HepG2 (cell line): ENCODE data around the gene BSN. TPM values are rescaled to one million over a fixed set of nuclear protein-coding genes. Genes with fewer than 3 reads are reported as not detected.

Experiments used
- ATAC-seq: fragments of 200-7000 bp; cut with Tn5 transposase; 3 replicates; pipeline ENCODE4 v1.9.1; 2020; ENCODE audit warnings: mild to moderate bottlenecking, moderate library complexity
- BruUV-seq: library from RNA; stranded (reverse); fragments of 400-500 nt; replicated peaks from 2 replicates; lab custom pipeline; 2021; lab: Mats Ljungman, UMichigan
- CTCF ChIA-PET: fragments of 300-600 bp; formaldehyde crosslinking; extraction: SDS; loops from one replicate; lab custom pipeline; 2021; ENCODE audit warnings: low total read pairs, inconsistent platforms, low intra/inter-chr PET ratio; lab: Yijun Ruan, JAX
- POLR2A ChIA-PET: fragments of 350-600 bp; sonication (Branson Sonifier 250); formaldehyde crosslinking; loops from one replicate; lab custom pipeline; 2020; ENCODE audit warnings: antibody characterized with exemption, inconsistent platforms; lab: Yijun Ruan, JAX
- DNase-seq: peaks from one replicate; pipeline ENCODE4 v3.0.0-alpha.2; 2015; ENCODE audit warnings: low spot score
- FAIRE-seq: peaks from 3 replicates; lab custom pipeline; 2011; peaks lifted over from hg19 to GRCh38; lab: Jason Lieb, UNC
- H2AFZ ChIP-seq: one replicate; pipeline ENCODE4 v1.6.1; 2011; ENCODE audit warnings: low read length, inconsistent platforms
- H3K27ac ChIP-seq: fragments of 300-600 bp; 3 replicates; pipeline ENCODE4 v1.8.0; 2011; ENCODE audit warnings: mixed run types, mild to moderate bottlenecking, mixed read lengths, low read length, inconsistent platforms; ENCODE audit not compliant: insufficient read depth; ENCODE audit errors: extremely low read length
- H3K27me3 ChIP-seq, 2 experiments: fragments of 200-600 bp in 1 of 2; 2 replicates in 1 of 2; 3 replicates in 1 of 2; pipeline versions ENCODE4 v1.6.0 to v1.8.0; 2011; ENCODE audit warnings: low read length in 2 of 2, mild to moderate bottlenecking in 2 of 2, moderate library complexity in 2 of 2, inconsistent platforms in 1 of 2; ENCODE audit not compliant: insufficient read depth in 2 of 2, control insufficient read depth in 1 of 2
- H3K36me3 ChIP-seq, 2 experiments: fragments of 200-600 bp in 1 of 2; replicated peaks in 1 of 2; 2 replicates in 1 of 2; 3 replicates in 1 of 2; pipeline versions ENCODE4 v1.5.1 to v1.8.0; 2011; ENCODE audit warnings: low read length in 2 of 2, inconsistent platforms in 1 of 2; ENCODE audit not compliant: insufficient read depth in 2 of 2, control insufficient read depth in 1 of 2
- H3K4me1 ChIP-seq: 2 replicates; pipeline ENCODE4 v1.5.1; 2012; ENCODE audit warnings: low read length, inconsistent platforms; ENCODE audit not compliant: insufficient read depth
- H3K4me2 ChIP-seq: 2 replicates; pipeline ENCODE4 v1.6.0; 2011; ENCODE audit warnings: low read depth, low read length, inconsistent platforms
- H3K4me3 ChIP-seq, 3 experiments: fragments of 200-600 bp in 1 of 3; sonication (generic), shearing (Covaris generic) in 1 of 3; replicated peaks in 1 of 3; 2 replicates each; pipeline ENCODE4 v1.5.1; 2011 to 2016; ENCODE audit warnings: low read length in 3 of 3, inconsistent platforms in 2 of 3, low read depth in 2 of 3, mild to moderate bottlenecking in 2 of 3, control low read depth in 1 of 3, mixed read lengths in 1 of 3; ENCODE audit not compliant: insufficient read depth in 1 of 3
- H3K79me2 ChIP-seq: one replicate; pipeline ENCODE4 v1.6.1; 2011; ENCODE audit warnings: low read length, inconsistent platforms; ENCODE audit not compliant: insufficient read depth
- H3K9ac ChIP-seq: 2 replicates; pipeline ENCODE4 v1.6.0; 2011; ENCODE audit warnings: mild to moderate bottlenecking, low read depth, low read length, inconsistent platforms; ENCODE audit not compliant: insufficient read depth
- H3K9me3 ChIP-seq: 2 replicates; pipeline ENCODE4 v1.5.1; 2012; ENCODE audit warnings: mild to moderate bottlenecking, low read length
- H4K20me1 ChIP-seq: 2 replicates; pipeline ENCODE4 v1.6.0; 2011; ENCODE audit warnings: inconsistent platforms, mild to moderate bottlenecking, low read length, moderate library complexity; ENCODE audit not compliant: insufficient read depth
- AKAP8 ChIP-seq: sonication (generic); formaldehyde crosslinking; IDR thresholded peaks from 2 replicates; pipeline ENCODE4 v1.5.1; 2020; ENCODE audit warnings: mild to moderate bottlenecking, missing genetic modification reagents
- CENPT ChIP-seq: sonication (generic); formaldehyde crosslinking; IDR thresholded peaks from 2 replicates; pipeline ENCODE4 v1.8.0; 2022; ENCODE audit warnings: low read depth, mild to moderate bottlenecking, moderate library complexity, missing genetic modification reagents
- EZH2 ChIP-seq: conservative IDR thresholded peaks from 2 replicates; pipeline ENCODE4 v1.6.1; 2012; ENCODE audit warnings: mild to moderate bottlenecking, low read depth, low read length, moderate library complexity
- FOXK2 ChIP-seq: fragments of 450-650 bp; IDR thresholded peaks from 2 replicates; pipeline ENCODE4 v1.6.1; 2016
- GPBP1L1 ChIP-seq: sonication (generic); formaldehyde crosslinking; IDR thresholded peaks from 2 replicates; pipeline ENCODE4 v1.5.0; 2020; ENCODE audit warnings: mild to moderate bottlenecking, missing genetic modification reagents
- HHEX ChIP-seq: IDR thresholded peaks from 2 replicates; pipeline ENCODE4 v1.6.1; 2016; ENCODE audit warnings: control low read depth
- ISX ChIP-seq: sonication (generic); formaldehyde crosslinking; conservative IDR thresholded peaks from 2 replicates; pipeline ENCODE4 v1.5.0; 2020; ENCODE audit warnings: missing genetic modification reagents
- MAX ChIP-seq: IDR thresholded peaks from 2 replicates; pipeline ENCODE4 v1.6.1; 2012; ENCODE audit warnings: inconsistent platforms
- MAZ ChIP-seq, 2 experiments: sonication (generic) in 1 of 2; formaldehyde crosslinking in 1 of 2; IDR thresholded peaks; 2 replicates each; pipeline versions ENCODE4 v1.5.0 to v1.6.1; 2012 to 2020; ENCODE audit warnings: low read depth in 2 of 2, mild to moderate bottlenecking in 2 of 2, borderline replicate concordance in 1 of 2, improper control_type of control experiment in 1 of 2, low read length in 1 of 2, missing genetic modification reagents in 1 of 2, moderate library complexity in 1 of 2
- PAF1 ChIP-seq: IDR thresholded peaks from 2 replicates; pipeline ENCODE4 v1.6.1; 2016; ENCODE audit warnings: missing genetic modification reagents, missing compliant biosample characterization
- PHF20 ChIP-seq: sonication (generic); formaldehyde crosslinking; IDR thresholded peaks from 2 replicates; pipeline ENCODE4 v1.5.0; 2020; ENCODE audit warnings: mild to moderate bottlenecking, missing genetic modification reagents
- RBFOX2 ChIP-seq: fragments of 200-400 bp; formaldehyde crosslinking; IDR thresholded peaks from 2 replicates; pipeline ENCODE4 v1.6.1; 2017; ENCODE audit warnings: low read depth, mild to moderate bottlenecking, low read length
- SAP130 ChIP-seq: IDR thresholded peaks from 2 replicates; pipeline ENCODE4 v1.6.1; 2016; ENCODE audit warnings: low read depth
- SMAD3 ChIP-seq: sonication (generic); formaldehyde crosslinking; IDR thresholded peaks from 2 replicates; pipeline ENCODE4 v1.4.0; 2020; ENCODE audit warnings: missing genetic modification reagents
- SPEN ChIP-seq: sonication (generic); formaldehyde crosslinking; IDR thresholded peaks from 2 replicates; pipeline ENCODE4 v1.5.1; 2020; ENCODE audit warnings: low read depth, mild to moderate bottlenecking, missing genetic modification reagents
- SUZ12 ChIP-seq: fragments of 150-350 bp; IDR thresholded peaks from 2 replicates; pipeline ENCODE4 v1.6.1; 2014; ENCODE audit warnings: low read depth, low read length
- ZBTB25 ChIP-seq: IDR thresholded peaks from 2 replicates; pipeline ENCODE4 v1.6.1; 2018; ENCODE audit warnings: missing genetic modification reagents
- ZMYM4 ChIP-seq: sonication (generic); formaldehyde crosslinking; IDR thresholded peaks from 2 replicates; pipeline ENCODE4 v1.8.1; 2023; ENCODE audit warnings: mild to moderate bottlenecking, missing genetic modification reagents
- ZNF274 ChIP-seq: sonication (generic); formaldehyde crosslinking; IDR thresholded peaks from 2 replicates; pipeline ENCODE4 v1.5.1; 2020; ENCODE audit warnings: mild to moderate bottlenecking, missing genetic modification reagents
- WGBS: methylation state at CpG from one replicate; pipeline ENCODE4 v1.1.6; 2017; ENCODE audit warnings: low lambda C conversion rate; 5-methylcytosine and 5-hydroxymethylcytosine counted together
- in situ Hi-C: cut with HindIII; loops from 2 replicates; pipeline ENCODE4 v1.10.0; 2017; ENCODE audit warnings: low pct_unique_long_range_greater_than_20kb; ENCODE audit not compliant: extremely low pct_ligation_motif_present
- intact Hi-C: fragments of 100-400 bp; cut with micrococcal nuclease; formaldehyde crosslinking; loops from one replicate; pipeline ENCODE4 v1.10.0; 2022; ENCODE audit not compliant: unreplicated experiment
- polyA plus RNA-seq, 8 experiments: library from polyadenylated mRNA; depleted of rRNA in 3 of 8; stranded (reverse) in 7 of 8; unstranded in 1 of 8; fragments of >200 nt; fragmentation: Illumina TruSeq in 4 of 8; extraction: Trizol in 4 of 8; gene quantifications; 2 replicates each; pipeline versions ENCODE4 v1.2.1 to v1.2.3, GENCODE V29; 2011 to 2016; ENCODE audit warnings: low read depth in 4 of 8, missing spikeins in 1 of 8, mixed read lengths in 1 of 8; ENCODE audit not compliant: insufficient read depth in 1 of 8
- total RNA-seq, 5 experiments: library from RNA; depleted of rRNA; stranded (reverse); fragments of >200 nt; fragmentation: Illumina TruSeq; extraction: Trizol; gene quantifications; 2 replicates each; pipeline ENCODE4 v1.2.3, GENCODE V29; 2016; ENCODE audit warnings: low read depth in 1 of 5

Gene BSN
- total and polyA plus RNA-seq, 2 of the 13 experiments (the other 11 are each of a cell fraction or from before 2014, with no cell fraction given), result 0.42 to 0.86 TPM

GRCh38 chr3:49611719-49612118, 57.4 kb downstream of the BSN start:
- Histone ChIP-seq H3K9me3 (no peaks in the 10 kb centered on the region), H3K27me3 (no peaks in the 10 kb centered on the region), H4K20me1 (no peaks in the 10 kb centered on the region), H3K4me1 (peaks cover 22% of the 10 kb centered on the region), H3K79me2 (no peaks in the 10 kb centered on the region), H3K9ac (no peak overlapping the region), H2AFZ (no peak overlapping the region), H3K4me2 (no peak overlapping the region), H3K4me3 (no peak overlapping the region), H3K27ac (no peak overlapping the region), H3K36me3 (no peaks in the 10 kb centered on the region)
- in situ Hi-C loops, result no loop called here
- no TSS peak for BruUV-seq
- intact Hi-C loops, result no loop called here
- FAIRE-seq, result no peak
- no peak for ATAC-seq
- POLR2A ChIA-PET, result interaction anchor here (1.0 kb wide), 1 partner anchor 10 kb away, joined by 3 read pairs; no protein-coding TSS in a partner anchor
- no peak for DNase-seq
- no peak for TF ChIP-seq CENPT (CRISPR knock-in tag)
- TF ChIP-seq RBFOX2, result no peak
- TF ChIP-seq SMAD3 (CRISPR knock-in tag), result no peak
- CTCF ChIA-PET, result no interaction called here

GRCh38 chr3:49614936-49615335, 60.7 kb downstream of the BSN start:
- in situ Hi-C loops (no loop called here), intact Hi-C loops (no loop called here)
- ChIA-PET CTCF (no interaction called here), POLR2A (no interaction called here)
- WGBS, result 83% methylated on average over 1 of the region's 1 CpG
- Histone ChIP-seq H3K9ac (no peak overlapping the region), H3K27ac (no peak overlapping the region), H2AFZ (no peak overlapping the region), H3K4me2 (no peak overlapping the region), H3K9me3 (no peaks in the 10 kb centered on the region), H3K4me3 (no peak overlapping the region), H3K27me3 (no peaks in the 10 kb centered on the region), H4K20me1 (no peaks in the 10 kb centered on the region), H3K36me3 (no peaks in the 10 kb centered on the region), H3K79me2 (no peaks in the 10 kb centered on the region), H3K4me1 (peaks cover 27% of the 10 kb centered on the region)
- no peak for TF ChIP-seq MAZ (IDR thresholded peaks at IDR 0.05; ENCODE audit: borderline replicate concordance, low read depth, low read length)
- no peak for TF ChIP-seq MAZ (CRISPR knock-in tag; IDR thresholded peaks at IDR 0.05; ENCODE audit: low read depth)
- no peak for TF ChIP-seq HHEX (CRISPR knock-in tag)
- TF ChIP-seq PHF20, result no peak
- no peak for TF ChIP-seq ISX (CRISPR knock-in tag)
- TF ChIP-seq PAF1 (CRISPR knock-in tag), result no peak
- TF ChIP-seq ZBTB25 (CRISPR knock-in tag), result no peak
- TF ChIP-seq SAP130 (CRISPR knock-in tag), result no peak
- no peak for TF ChIP-seq FOXK2
- no peak for TF ChIP-seq GPBP1L1 (CRISPR knock-in tag)
- no peak for TF ChIP-seq SPEN (CRISPR knock-in tag)
- TF ChIP-seq SUZ12, result no peak
- no peak for TF ChIP-seq AKAP8
- TF ChIP-seq ZNF274 (CRISPR knock-in tag), result no peak
- no peak for TF ChIP-seq MAX
- TF ChIP-seq EZH2, result no peak
- TF ChIP-seq ZMYM4 (CRISPR knock-in tag), result no peak
- DNase-seq, result no peak
- no peak for ATAC-seq
- FAIRE-seq, result no peak
- no TSS peak for BruUV-seq
